ENCODE measurements around the gene UBA3. TPM values are rescaled to one million over a fixed set of nuclear protein-coding genes. Genes with fewer than 3 reads are reported as not detected.

Gene UBA3
- total RNA-seq, 2 donors from 2014 or later = 79.6 to 89.3 TPM

- peaks cover 5 to 6% of the 10 kb centered on the region in 2 donors for H3K36me3 Mint-ChIP-seq
- no peak for DNase-seq (ENCODE audit: low spot score in 2 of 2)
- no peaks in the 10 kb centered on the region for H3K9me3 Mint-ChIP-seq
- no peak overlapping the region for H3K27ac Mint-ChIP-seq
- no peak for ATAC-seq
These were observed 69.0 kb downstream of the UBA3 start for GRCh38 chr3:69011096-69011730.

DNA sequence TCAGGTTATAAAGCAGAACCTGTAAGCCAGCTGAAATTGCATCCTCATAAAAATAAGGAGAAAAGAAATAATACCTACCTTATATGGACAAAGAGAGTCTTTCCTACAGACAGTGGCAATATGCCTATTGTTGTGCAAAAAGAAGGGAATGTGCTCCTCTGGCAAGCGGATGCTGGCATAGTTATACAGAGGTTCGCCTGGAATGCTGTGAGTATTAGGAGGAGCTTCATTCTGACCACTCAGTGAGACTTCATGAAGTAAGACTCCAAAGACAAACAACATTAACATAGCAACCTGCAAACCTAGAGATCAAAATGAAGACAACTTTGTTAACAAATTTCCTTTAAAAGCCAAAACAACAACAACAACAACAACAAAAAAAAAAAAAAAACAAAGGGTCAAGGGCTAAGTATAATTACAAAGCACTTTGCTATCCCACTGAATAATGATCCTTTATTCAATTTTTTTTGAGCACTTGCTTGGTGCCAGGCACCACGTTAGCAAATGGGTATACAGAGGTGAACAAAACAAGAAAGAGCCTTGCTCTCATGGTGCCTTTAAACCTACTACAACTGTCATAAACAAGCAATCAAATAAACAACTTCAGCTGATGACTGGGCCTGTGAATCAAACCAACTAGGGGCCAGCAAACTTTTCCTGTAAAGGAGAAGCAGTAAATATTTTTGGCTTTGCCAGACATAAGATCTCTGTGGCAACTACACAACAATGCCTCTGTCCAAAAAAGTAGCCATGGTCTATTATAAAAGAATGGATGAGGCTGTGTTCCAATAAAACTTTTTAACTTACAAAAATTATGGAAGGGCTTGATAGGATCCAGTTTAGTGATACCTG, 70.4 kb downstream of the UBA3 start:
- peaks cover 0 to 11% of the 10 kb centered on the region in 2 donors for H3K36me3 Mint-ChIP-seq
- H3K9me3 Mint-ChIP-seq = no peaks in the 10 kb centered on the region
- no peak for DNase-seq (ENCODE audit: low spot score in 2 of 2)
- no peak overlapping the region for H3K27ac Mint-ChIP-seq
- no peak for ATAC-seq

- peaks cover 0 to 11% of the 10 kb centered on the region in 2 donors for H3K36me3 Mint-ChIP-seq
- H3K27ac Mint-ChIP-seq = no peak overlapping the region
- DNase-seq (ENCODE audit: low spot score in 2 of 2) (no peak), ATAC-seq (no peak)
- H3K9me3 Mint-ChIP-seq = no peaks in the 10 kb centered on the region
These were observed 71.2 kb downstream of the UBA3 start for GRCh38 chr3:69008980-69009379.

GRCh38 chr3:69005791-69006482, 74.2 kb downstream of the UBA3 start:
- H3K27ac Mint-ChIP-seq = no peak overlapping the region
- no peaks in the 10 kb centered on the region for H3K9me3 Mint-ChIP-seq
- DNase-seq (ENCODE audit: low spot score in 2 of 2) = no peak
- ATAC-seq = no peak
- peaks cover 0 to 6% of the 10 kb centered on the region in 2 donors for H3K36me3 Mint-ChIP-seq

- DNase-seq (ENCODE audit: low spot score in 2 of 2) (no peak), ATAC-seq (no peak)
- Mint-ChIP-seq H3K27ac (no peak overlapping the region), H3K9me3 (no peaks in the 10 kb centered on the region), H3K36me3 (peaks cover 0 to 6% of the 10 kb centered on the region in 2 donors)
These were observed 74.9 kb downstream of the UBA3 start for GRCh38 chr3:69005071-69005790.

Other genes with a start within 250 kb of the UBA3 start
- not detected for gene TAFA4, start 147.8 kb downstream of the UBA3 start, total RNA-seq
- 10 to 100 TPM in 1 of 2 donors, 1 to 10 TPM in 1; 7.9 to 13.7 TPM for gene EOGT, start 66.7 kb downstream of the UBA3 start, total RNA-seq
- 10 to 100 TPM; 43.2 to 44.3 TPM for gene TMF1, start 28.0 kb downstream of the UBA3 start, total RNA-seq
- 100 to 1,000 TPM in 1 of 2 donors, 10 to 100 TPM in 1; 73.5 to 108 TPM for gene ARL6IP5, start 4.6 kb upstream of the UBA3 start, total RNA-seq
- gene LMOD3, start 42.2 kb upstream of the UBA3 start, total RNA-seq = not detected